Measurements from ENCODE around the gene GJA5.

The GJA5 gene

GRCh38 chr1:147784941-147785340 lies 24.5 kb upstream of the GJA5 start:
- Mint-ChIP-seq H3K4me3 (no peak overlapping the region), H3K4me1 (no peaks in the 10 kb centered on the region), H3K9me3 (no peaks in the 10 kb centered on the region), H3K36me3 (ENCODE audit: insufficient read depth) (no peaks in the 10 kb centered on the region), H3K27me3 (peaks cover 84% of the 10 kb centered on the region), H3K27ac (ENCODE audit: low read depth) (no peak overlapping the region)
- no peak for DNase-seq (ENCODE audit: low spot score in 2 of 2)
- no peak for ATAC-seq (replicated peaks; ENCODE audit: extremely low read depth, poor library complexity, severe bottlenecking)

- no peak for ATAC-seq (replicated peaks; ENCODE audit: extremely low read depth, poor library complexity, severe bottlenecking)
- Mint-ChIP-seq H3K9me3 (no peaks in the 10 kb centered on the region), H3K4me1 (no peaks in the 10 kb centered on the region), H3K27me3 (peaks cover 86% of the 10 kb centered on the region), H3K4me3 (no peak overlapping the region), H3K27ac (ENCODE audit: low read depth) (no peak overlapping the region), H3K36me3 (ENCODE audit: insufficient read depth) (no peaks in the 10 kb centered on the region)
- DNase-seq (ENCODE audit: low spot score in 2 of 2) = no peak
Measured at GRCh38 chr1:147781056-147781471, 20.7 kb upstream of the GJA5 start.

GRCh38 chr1:147777694-147778093 lies 17.3 kb upstream of the GJA5 start:
- no peaks in the 10 kb centered on the region for H3K4me1 Mint-ChIP-seq
- ATAC-seq (replicated peaks; ENCODE audit: extremely low read depth, poor library complexity, severe bottlenecking) = no peak
- peaks cover 2% of the 10 kb centered on the region for H3K36me3 Mint-ChIP-seq (ENCODE audit: insufficient read depth)
- DNase-seq (ENCODE audit: low spot score in 2 of 2) = no peak
- peaks cover 95% of the 10 kb centered on the region for H3K27me3 Mint-ChIP-seq
- no peaks in the 10 kb centered on the region for H3K9me3 Mint-ChIP-seq
- H3K27ac Mint-ChIP-seq (ENCODE audit: low read depth) = no peak overlapping the region
- H3K4me3 Mint-ChIP-seq = no peak overlapping the region

- no peak overlapping the region for H3K4me3 Mint-ChIP-seq
- H3K9me3 Mint-ChIP-seq = no peaks in the 10 kb centered on the region
- peaks cover 86% of the 10 kb centered on the region for H3K27me3 Mint-ChIP-seq
- DNase-seq (ENCODE audit: low spot score in 2 of 2) = no peak
- H3K27ac Mint-ChIP-seq (ENCODE audit: low read depth) = no peak overlapping the region
- ATAC-seq (replicated peaks; ENCODE audit: extremely low read depth, poor library complexity, severe bottlenecking) = no peak
- H3K36me3 Mint-ChIP-seq (ENCODE audit: insufficient read depth) = peaks cover 2% of the 10 kb centered on the region
- no peaks in the 10 kb centered on the region for H3K4me1 Mint-ChIP-seq
Measured at GRCh38 chr1:147773215-147773715, 12.9 kb upstream of the GJA5 start.

- Mint-ChIP-seq H3K36me3 (ENCODE audit: insufficient read depth) (peaks cover 2% of the 10 kb centered on the region), H3K27ac (ENCODE audit: low read depth) (no peak overlapping the region), H3K9me3 (no peaks in the 10 kb centered on the region), H3K4me3 (no peak overlapping the region), H3K4me1 (no peaks in the 10 kb centered on the region), H3K27me3 (peaks cover 79% of the 10 kb centered on the region)
- DNase-seq (ENCODE audit: low spot score in 2 of 2) (no peak), ATAC-seq (replicated peaks; ENCODE audit: extremely low read depth, poor library complexity, severe bottlenecking) (no peak)
Measured at GRCh38 chr1:147772570-147772969, 12.2 kb upstream of the GJA5 start.

- no peak overlapping the region for H3K27ac Mint-ChIP-seq (ENCODE audit: low read depth)
- peaks cover 2% of the 10 kb centered on the region for H3K36me3 Mint-ChIP-seq (ENCODE audit: insufficient read depth)
- no peaks in the 10 kb centered on the region for H3K9me3 Mint-ChIP-seq
- DNase-seq (ENCODE audit: low spot score in 2 of 2) (no peak), ATAC-seq (replicated peaks; ENCODE audit: extremely low read depth, poor library complexity, severe bottlenecking) (no peak)
- no peaks in the 10 kb centered on the region for H3K4me1 Mint-ChIP-seq
- H3K4me3 Mint-ChIP-seq = no peak overlapping the region
- H3K27me3 Mint-ChIP-seq = peaks cover 71% of the 10 kb centered on the region
Measured at GRCh38 chr1:147771226-147772125, 11.1 kb upstream of the GJA5 start.

- no peak overlapping the region for H3K4me3 Mint-ChIP-seq
- no peaks in the 10 kb centered on the region for H3K4me1 Mint-ChIP-seq
- peaks cover 2% of the 10 kb centered on the region for H3K36me3 Mint-ChIP-seq (ENCODE audit: insufficient read depth)
- H3K9me3 Mint-ChIP-seq = no peaks in the 10 kb centered on the region
- ATAC-seq (replicated peaks; ENCODE audit: extremely low read depth, poor library complexity, severe bottlenecking) = no peak
- peaks cover 49% of the 10 kb centered on the region for H3K27me3 Mint-ChIP-seq
- H3K27ac Mint-ChIP-seq (ENCODE audit: low read depth) = no peak overlapping the region
- no peak for DNase-seq (ENCODE audit: low spot score in 2 of 2)
Measured at GRCh38 chr1:147769106-147769505, 8.7 kb upstream of the GJA5 start.

GRCh38 chr1:147768582-147768981 lies 8.2 kb upstream of the GJA5 start:
- Mint-ChIP-seq H3K36me3 (ENCODE audit: insufficient read depth) (peaks cover 2% of the 10 kb centered on the region), H3K4me1 (no peaks in the 10 kb centered on the region), H3K4me3 (no peak overlapping the region), H3K9me3 (no peaks in the 10 kb centered on the region), H3K27ac (ENCODE audit: low read depth) (no peak overlapping the region), H3K27me3 (peaks cover 44% of the 10 kb centered on the region)
- ATAC-seq (replicated peaks; ENCODE audit: extremely low read depth, poor library complexity, severe bottlenecking) (no peak), DNase-seq (ENCODE audit: low spot score in 2 of 2) (no peak)

- Mint-ChIP-seq H3K4me1 (peaks cover 2% of the 10 kb centered on the region), H3K27me3 (peaks cover 39% of the 10 kb centered on the region), H3K4me3 (no peak overlapping the region), H3K27ac (ENCODE audit: low read depth) (no peak overlapping the region), H3K9me3 (no peaks in the 10 kb centered on the region), H3K36me3 (ENCODE audit: insufficient read depth) (peaks cover under 1% of the 10 kb centered on the region)
- DNase-seq (ENCODE audit: low spot score in 2 of 2) (no peak), ATAC-seq (replicated peaks; ENCODE audit: extremely low read depth, poor library complexity, severe bottlenecking) (no peak)
Measured at GRCh38 chr1:147768101-147768500, 7.7 kb upstream of the GJA5 start.

- Mint-ChIP-seq H3K4me1 (peaks cover 25% of the 10 kb centered on the region), H3K36me3 (ENCODE audit: insufficient read depth) (no peaks in the 10 kb centered on the region), H3K27ac (ENCODE audit: low read depth) (peak overlapping the region; percentile 5), H3K4me3 (peak overlapping the region; percentile 17), H3K27me3 (no peaks in the 10 kb centered on the region), H3K9me3 (no peaks in the 10 kb centered on the region)
- DNase-seq (ENCODE audit: low spot score in 2 of 2) (no peak), ATAC-seq (replicated peaks; ENCODE audit: extremely low read depth, poor library complexity, severe bottlenecking) (peak; percentile 68)
Measured at GRCh38 chr1:147762233-147763024, 2.0 kb upstream of the GJA5 start.

GRCh38 chr1:147758379-147759100 lies 1.9 kb downstream of the GJA5 start:
- Mint-ChIP-seq H3K36me3 (ENCODE audit: insufficient read depth) (no peaks in the 10 kb centered on the region), H3K27ac (ENCODE audit: low read depth) (no peak overlapping the region), H3K9me3 (no peaks in the 10 kb centered on the region), H3K4me1 (peaks cover 25% of the 10 kb centered on the region), H3K27me3 (no peaks in the 10 kb centered on the region), H3K4me3 (no peak overlapping the region)
- no peak for ATAC-seq (replicated peaks; ENCODE audit: extremely low read depth, poor library complexity, severe bottlenecking)
- no peak for DNase-seq (ENCODE audit: low spot score in 2 of 2)
